GM19351 (cell line): ENCODE data around the gene PCDH12.

Source experiments
- ATAC-seq: cut with Tn5 transposase; IDR thresholded peaks from one replicate; pipeline ENCODE4 v1.9.1; 2021; ENCODE audit warnings: mild to moderate bottlenecking, moderate library complexity; ENCODE audit not compliant: unreplicated experiment

PCDH12 gene

GRCh38 chr5:141941307-141941706 is 16.7 kb downstream of the PCDH12 start:
- ATAC-seq, result no peak

- no peak for ATAC-seq
Measured at GRCh38 chr5:141940695-141941271, 17.2 kb downstream of the PCDH12 start.

GRCh38 chr5:141935538-141935937 is 22.5 kb downstream of the PCDH12 start:
- no peak for ATAC-seq

GRCh38 chr5:141934099-141934844 is 23.7 kb downstream of the PCDH12 start:
- ATAC-seq, result no peak

GRCh38 chr5:141933151-141933550 is 24.9 kb downstream of the PCDH12 start:
- no peak for ATAC-seq

- ATAC-seq, result no peak
Measured at GRCh38 chr5:141931694-141932093, 26.3 kb downstream of the PCDH12 start.

GRCh38 chr5:141929398-141930058 is 28.5 kb downstream of the PCDH12 start:
- ATAC-seq, result no peak

GRCh38 chr5:141928051-141928450 is 30.0 kb downstream of the PCDH12 start:
- ATAC-seq, result no peak

- ATAC-seq, result no peak
Measured at GRCh38 chr5:141926434-141926833, 31.6 kb downstream of the PCDH12 start.

GRCh38 chr5:141923448-141924313 is 34.3 kb downstream of the PCDH12 start, which contains the start of gene DELE1:
Gene DELE1 (plus strand): TSS chr5:141923871. CDS start chr5:141923942, 71 bp downstream.
- peak; percentile 96 for ATAC-seq

- peak; percentile 16 for ATAC-seq
Measured at GRCh38 chr5:141922827-141923447, 35.1 kb downstream of the PCDH12 start.

GRCh38 chr5:141920771-141921170 is 37.2 kb downstream of the PCDH12 start:
- ATAC-seq, result no peak

- ATAC-seq, result no peak
Measured at GRCh38 chr5:141919218-141920119, 38.5 kb downstream of the PCDH12 start.

GRCh38 chr5:141917760-141918159 is 40.2 kb downstream of the PCDH12 start:
- no peak for ATAC-seq

GRCh38 chr5:141916522-141916921 is 41.5 kb downstream of the PCDH12 start:
- ATAC-seq, result peak; percentile 29

GRCh38 chr5:141915881-141916336 is 42.1 kb downstream of the PCDH12 start:
- ATAC-seq, result no peak

- ATAC-seq, result no peak
Measured at GRCh38 chr5:141914797-141915196, 43.2 kb downstream of the PCDH12 start.

- ATAC-seq, result peak; percentile 83
Measured at GRCh38 chr5:141914199-141914743, 43.7 kb downstream of the PCDH12 start.

GRCh38 chr5:141913560-141914198 is 44.3 kb downstream of the PCDH12 start:
- no peak for ATAC-seq
